Measurements from ENCODE around the gene NSRP1. TPM values are rescaled to one million over a fixed set of nuclear protein-coding genes. Genes with fewer than 3 reads are reported as not detected.
"Not testable (repeated sequence)": the region's sequence is repeated elsewhere in the genome, so short reads cannot be mapped to it uniquely, and the experiment has no call there.

The NSRP1 gene
- total RNA-seq, 1 experiment from 2014 or later, result 6.1 TPM

- in situ Hi-C loops (cut with HindIII; ENCODE audit: low sequenced_read_pairs), result no loop called here
Measured at GRCh38 chr17:30116345-30116660, 313 bp upstream of the NSRP1 start.

GRCh38 chr17:30117675-30118081, 1.1 kb downstream of the NSRP1 start:
- in situ Hi-C loops (cut with HindIII; ENCODE audit: low sequenced_read_pairs), result no loop called here

More at GRCh38 chr17:30116345-30116660, 313 bp upstream of the NSRP1 start:
- no peak for DNase-seq (ENCODE audit: low spot score)

GRCh38 chr17:30118635-30119034, 2.0 kb downstream of the NSRP1 start:
- DNase-seq (ENCODE audit: low spot score); in situ Hi-C loops (cut with HindIII; ENCODE audit: low sequenced_read_pairs): not testable (repeated sequence)

More at GRCh38 chr17:30117675-30118081, 1.1 kb downstream of the NSRP1 start:
- DNase-seq (ENCODE audit: low spot score), result no peak

- no peak for DNase-seq (ENCODE audit: low spot score)
- in situ Hi-C loops (cut with HindIII; ENCODE audit: low sequenced_read_pairs), result no loop called here
Measured at GRCh38 chr17:30124273-30124796, 7.7 kb downstream of the NSRP1 start.

GRCh38 chr17:30130121-30130520, 13.5 kb downstream of the NSRP1 start:
- no peak for DNase-seq (ENCODE audit: low spot score)
- in situ Hi-C loops (cut with HindIII; ENCODE audit: low sequenced_read_pairs), result no loop called here

GRCh38 chr17:30132615-30133014, 16.0 kb downstream of the NSRP1 start:
- in situ Hi-C loops (cut with HindIII; ENCODE audit: low sequenced_read_pairs), result no loop called here
- DNase-seq (ENCODE audit: low spot score), result no peak

GRCh38 chr17:30133197-30133596, 16.6 kb downstream of the NSRP1 start:
- in situ Hi-C loops (cut with HindIII; ENCODE audit: low sequenced_read_pairs), result no loop called here
- no peak for DNase-seq (ENCODE audit: low spot score)

- in situ Hi-C loops (cut with HindIII; ENCODE audit: low sequenced_read_pairs), result no loop called here
- no peak for DNase-seq (ENCODE audit: low spot score)
Measured at GRCh38 chr17:30134551-30134950, 17.9 kb downstream of the NSRP1 start.

GRCh38 chr17:30137158-30137557, 20.5 kb downstream of the NSRP1 start:
- no peak for DNase-seq (ENCODE audit: low spot score)

GRCh38 chr17:30147860-30148259, 31.2 kb downstream of the NSRP1 start:
- DNase-seq (ENCODE audit: low spot score); in situ Hi-C loops (cut with HindIII; ENCODE audit: low sequenced_read_pairs): not testable (repeated sequence)

More at GRCh38 chr17:30137158-30137557, 20.5 kb downstream of the NSRP1 start:
- in situ Hi-C loops (cut with HindIII; ENCODE audit: low sequenced_read_pairs), result no loop called here

GRCh38 chr17:30148376-30148775, 31.8 kb downstream of the NSRP1 start:
- in situ Hi-C loops (cut with HindIII; ENCODE audit: low sequenced_read_pairs), result no loop called here
- DNase-seq (ENCODE audit: low spot score), result no peak

- no peak for DNase-seq (ENCODE audit: low spot score)
- in situ Hi-C loops (cut with HindIII; ENCODE audit: low sequenced_read_pairs), result no loop called here
Measured at GRCh38 chr17:30151471-30151870, 34.9 kb downstream of the NSRP1 start.

GRCh38 chr17:30153463-30153862, 36.8 kb downstream of the NSRP1 start:
- in situ Hi-C loops (cut with HindIII; ENCODE audit: low sequenced_read_pairs), result no loop called here
- DNase-seq (ENCODE audit: low spot score), result no peak

GRCh38 chr17:30155389-30155788, 38.8 kb downstream of the NSRP1 start:
- in situ Hi-C loops (cut with HindIII; ENCODE audit: low sequenced_read_pairs), result no loop called here
- no peak for DNase-seq (ENCODE audit: low spot score)

GRCh38 chr17:30158896-30159625, 42.4 kb downstream of the NSRP1 start:
- DNase-seq (ENCODE audit: low spot score), result no peak
- in situ Hi-C loops (cut with HindIII; ENCODE audit: low sequenced_read_pairs), result no loop called here

GRCh38 chr17:30160419-30161172, 44.0 kb downstream of the NSRP1 start:
- no peak for DNase-seq (ENCODE audit: low spot score)
- in situ Hi-C loops (cut with HindIII; ENCODE audit: low sequenced_read_pairs), result no loop called here

- no peak for DNase-seq (ENCODE audit: low spot score)
- in situ Hi-C loops (cut with HindIII; ENCODE audit: low sequenced_read_pairs), result no loop called here
Measured at GRCh38 chr17:30161601-30162000, 45.0 kb downstream of the NSRP1 start.

- in situ Hi-C loops (cut with HindIII; ENCODE audit: low sequenced_read_pairs), result no loop called here
Measured at GRCh38 chr17:30164531-30164930, 47.9 kb downstream of the NSRP1 start.

GRCh38 chr17:30165147-30165546, 48.5 kb downstream of the NSRP1 start:
- in situ Hi-C loops (cut with HindIII; ENCODE audit: low sequenced_read_pairs), result no loop called here
- no peak for DNase-seq (ENCODE audit: low spot score)

More at GRCh38 chr17:30164531-30164930, 47.9 kb downstream of the NSRP1 start:
- DNase-seq (ENCODE audit: low spot score), result no peak

- in situ Hi-C loops (cut with HindIII; ENCODE audit: low sequenced_read_pairs), result no loop called here
- DNase-seq (ENCODE audit: low spot score), result no peak
Measured at GRCh38 chr17:30165960-30166359, 49.3 kb downstream of the NSRP1 start.
